ENCODE data around the gene OR4S1.
A peak's percentile ranks its signal among the peaks of the same experiment; 100 is the strongest.
"Not testable (repeated sequence)": the region's sequence is repeated elsewhere in the genome, so short reads cannot be mapped to it uniquely, and the experiment has no call there.

Gene OR4S1, protein sequence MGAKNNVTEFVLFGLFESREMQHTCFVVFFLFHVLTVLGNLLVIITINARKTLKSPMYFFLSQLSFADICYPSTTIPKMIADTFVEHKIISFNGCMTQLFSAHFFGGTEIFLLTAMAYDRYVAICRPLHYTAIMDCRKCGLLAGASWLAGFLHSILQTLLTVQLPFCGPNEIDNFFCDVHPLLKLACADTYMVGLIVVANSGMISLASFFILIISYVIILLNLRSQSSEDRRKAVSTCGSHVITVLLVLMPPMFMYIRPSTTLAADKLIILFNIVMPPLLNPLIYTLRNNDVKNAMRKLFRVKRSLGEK

DNA sequence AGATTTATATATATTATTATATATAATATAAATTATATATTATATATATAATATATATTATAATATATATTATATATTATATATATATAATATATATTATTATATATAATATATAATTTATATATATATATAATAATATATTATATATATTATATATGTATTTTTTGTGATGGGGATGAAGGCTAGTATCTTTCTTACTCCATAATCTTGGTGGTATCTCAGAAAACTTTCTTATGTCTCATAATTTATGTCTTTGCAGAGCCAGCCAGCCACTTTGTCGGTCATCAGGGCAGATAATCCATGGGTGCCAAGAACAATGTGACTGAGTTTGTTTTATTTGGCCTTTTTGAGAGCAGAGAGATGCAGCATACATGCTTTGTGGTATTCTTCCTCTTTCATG lies at the start of gene OR4S1:
OR4S1 (plus strand) TSS at position 301 of the 400 bp plus-strand sequence; CDS start at position 301, 0 bp downstream.
- DNase-seq, result no peak

DNA sequence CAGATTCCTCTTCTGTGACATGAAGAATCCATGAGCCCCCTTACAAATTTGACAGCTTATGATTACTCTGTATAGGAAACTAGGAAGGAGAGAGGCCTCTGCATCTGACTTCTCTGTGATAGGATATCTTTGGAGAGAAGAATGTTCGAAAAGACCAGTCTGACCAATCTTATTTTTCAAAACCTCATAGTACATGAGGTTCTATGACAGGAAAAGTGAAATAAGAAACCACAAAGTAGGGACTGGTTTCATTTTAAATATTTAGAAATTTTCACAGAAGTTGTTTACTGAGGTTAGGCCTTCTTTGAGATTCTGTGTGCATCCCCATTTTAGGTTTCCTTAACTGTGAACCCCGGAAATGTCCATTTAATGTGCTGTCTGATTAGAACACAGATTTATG lies 44.4 kb upstream of the OR4S1 start:
- DNase-seq, result no peak

DNA sequence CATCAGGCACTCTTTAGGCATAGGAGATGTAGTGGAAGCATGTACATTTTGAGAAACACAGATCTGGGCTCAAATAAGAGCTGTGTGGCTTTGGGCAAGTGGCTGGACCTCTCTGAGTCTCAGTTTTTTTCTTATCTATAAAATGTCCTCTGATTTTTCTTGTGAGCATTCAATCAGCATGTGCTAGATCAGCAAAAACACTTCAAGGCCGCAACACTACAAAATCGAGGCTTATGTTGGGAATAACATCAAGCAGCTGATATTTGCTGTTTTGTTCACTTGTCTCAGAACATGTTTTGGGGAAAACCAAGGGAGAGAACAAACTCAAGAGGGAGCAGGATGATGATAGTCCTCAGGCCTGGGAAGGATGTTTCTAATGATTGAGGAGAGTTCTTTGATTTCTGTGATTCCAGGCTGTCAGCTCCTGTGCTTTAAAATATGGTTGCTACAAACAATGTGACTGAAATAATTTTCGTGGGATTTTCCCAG lies 42.6 kb upstream of the OR4S1 start, which contains the start of gene OR4X1:
OR4X1 (plus strand) TSS at position 439 of the 489 bp plus-strand sequence; CDS start at position 439, 0 bp downstream.
- no peak for DNase-seq

GRCh38 chr11:48270621-48271020 lies 35.4 kb upstream of the OR4S1 start:
- DNase-seq, result no peak

DNA sequence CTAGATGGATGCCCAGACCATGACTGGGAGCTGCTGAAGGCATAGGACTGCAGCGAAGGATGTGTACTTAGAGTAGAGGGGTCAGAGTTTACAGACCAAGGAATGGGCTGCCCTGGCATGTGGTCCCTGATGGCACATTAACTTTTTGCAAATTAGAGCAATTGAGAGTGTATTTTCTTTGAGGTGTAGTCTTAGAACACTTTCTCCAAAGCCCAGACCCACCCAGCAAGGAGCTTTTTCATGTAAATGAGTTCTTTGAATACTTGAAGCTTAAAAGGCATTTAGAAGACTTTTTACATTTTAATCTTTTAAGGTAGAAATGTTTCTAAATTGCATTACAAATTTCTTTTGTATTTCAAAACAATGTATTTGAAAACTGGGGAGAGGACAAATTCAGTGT lies 33.4 kb upstream of the OR4S1 start:
- no peak for DNase-seq

DNA sequence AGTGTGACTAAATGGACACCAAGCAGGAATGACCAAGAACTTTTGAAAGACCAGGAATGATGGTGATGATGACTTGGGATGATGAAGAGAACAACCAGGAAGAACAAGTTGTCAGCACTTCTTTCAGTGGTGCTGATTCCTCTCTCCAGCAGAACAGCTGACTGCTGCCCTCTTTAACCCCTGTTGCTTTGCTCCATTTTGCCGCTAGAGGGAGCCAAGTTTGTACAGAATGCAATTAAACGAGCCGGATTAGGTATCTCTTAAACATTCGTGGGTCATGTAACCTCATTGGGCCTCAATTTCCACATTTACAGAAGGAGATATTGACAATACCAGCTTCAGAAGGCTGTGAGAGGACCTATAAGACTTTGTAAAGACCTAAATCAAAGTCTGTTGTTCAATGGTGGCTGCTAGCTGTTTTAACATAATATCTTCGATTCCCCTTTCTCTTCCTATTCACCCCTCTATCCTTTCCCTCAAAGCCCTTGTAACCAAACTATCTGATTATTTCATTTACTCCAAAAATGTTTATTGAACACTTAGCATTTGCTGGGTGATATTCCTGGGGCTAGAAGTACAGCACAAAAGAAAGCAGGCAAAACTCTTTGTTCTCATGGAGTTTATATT lies 1.9 kb downstream of the OR4S1 start:
- DNase-seq, result peak; percentile 37

GRCh38 chr11:48313590-48313989 lies 7.6 kb downstream of the OR4S1 start:
- not testable (repeated sequence) for DNase-seq

DNA sequence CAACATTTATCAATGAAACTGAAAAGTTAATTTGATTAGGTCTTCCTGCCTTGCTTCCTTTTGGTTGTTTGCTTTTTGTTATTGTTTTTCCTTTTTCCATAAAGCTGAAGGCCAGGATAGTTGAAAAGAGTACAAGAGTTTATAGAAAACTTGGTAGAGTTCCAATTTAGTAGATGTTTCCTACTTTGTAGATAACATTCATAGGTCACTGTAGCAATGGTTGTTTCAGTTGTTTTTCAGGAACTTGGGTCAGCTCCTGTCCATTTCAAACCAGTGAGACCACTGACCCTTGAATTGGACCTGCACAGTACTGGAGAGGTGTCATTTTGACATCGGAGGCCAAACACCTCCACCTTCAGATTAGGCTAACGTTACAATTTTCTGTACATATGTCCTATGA lies 13.8 kb downstream of the OR4S1 start:
- not testable (repeated sequence) for DNase-seq

DNA sequence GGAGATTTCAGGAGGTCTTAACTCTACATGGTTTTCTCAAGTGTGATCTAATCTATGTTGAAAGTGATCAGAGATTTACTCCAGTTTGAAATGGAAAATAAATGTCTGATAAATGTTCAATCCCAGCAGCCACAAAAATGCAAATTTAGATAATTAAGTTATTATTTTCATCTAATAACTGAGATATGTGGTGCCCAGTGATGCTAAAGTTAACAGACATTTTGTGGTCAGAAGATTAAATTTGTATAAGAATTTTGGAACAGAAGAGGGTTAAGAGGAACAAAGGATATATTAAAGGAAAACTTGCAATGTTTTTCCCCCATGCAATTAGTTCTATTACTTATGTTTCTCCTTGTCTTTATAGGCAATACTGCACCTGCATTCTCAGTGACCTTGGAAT lies 18.6 kb downstream of the OR4S1 start, which contains the start of gene OR4C3:
OR4C3 (plus strand) TSS at position 301 of the 400 bp plus-strand sequence. CDS start 102 bp downstream, outside the sequence.
- not testable (repeated sequence) for DNase-seq

DNA sequence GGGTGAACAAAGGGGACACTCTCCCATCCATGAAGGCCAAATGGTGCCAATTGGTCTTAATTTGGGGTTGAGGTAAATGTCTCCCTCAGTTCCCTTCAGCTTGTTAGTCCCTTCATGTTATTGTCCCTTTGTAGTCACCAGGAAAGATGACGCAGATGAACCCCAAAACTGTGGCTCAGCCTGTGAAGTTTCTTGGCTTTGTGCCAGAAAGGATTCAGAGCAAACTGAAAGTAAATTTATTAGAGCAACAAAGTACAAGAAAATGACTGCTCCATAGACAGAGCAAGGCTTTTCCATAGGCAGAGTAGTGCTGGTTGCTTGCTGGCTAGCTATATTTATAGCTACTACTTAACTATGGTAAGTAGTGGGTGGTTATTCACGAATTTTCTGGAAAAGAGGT lies 35.4 kb downstream of the OR4S1 start:
- DNase-seq, result no peak

DNA sequence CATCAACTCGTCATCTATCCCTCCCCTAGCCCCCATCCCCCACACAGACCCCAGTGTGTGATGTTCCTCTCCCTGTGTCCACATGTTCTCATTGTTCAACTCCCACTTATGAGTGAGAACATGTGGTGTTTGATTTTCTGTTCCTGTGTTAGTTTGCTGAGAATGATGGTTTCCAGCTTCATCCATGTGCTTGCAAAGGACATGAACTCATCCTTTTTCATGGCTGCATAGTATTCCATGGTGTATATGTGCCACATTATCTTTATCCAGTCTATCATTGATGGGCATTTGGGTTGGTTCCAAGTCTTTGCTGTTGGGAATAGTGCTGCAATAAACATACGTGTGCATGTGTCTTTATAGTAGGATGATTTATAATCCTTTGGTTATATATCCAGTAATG lies 36.5 kb downstream of the OR4S1 start:
- DNase-seq, result not testable (repeated sequence)

GRCh38 chr11:48346286-48346685 lies 40.3 kb downstream of the OR4S1 start:
- not testable (repeated sequence) for DNase-seq

DNA sequence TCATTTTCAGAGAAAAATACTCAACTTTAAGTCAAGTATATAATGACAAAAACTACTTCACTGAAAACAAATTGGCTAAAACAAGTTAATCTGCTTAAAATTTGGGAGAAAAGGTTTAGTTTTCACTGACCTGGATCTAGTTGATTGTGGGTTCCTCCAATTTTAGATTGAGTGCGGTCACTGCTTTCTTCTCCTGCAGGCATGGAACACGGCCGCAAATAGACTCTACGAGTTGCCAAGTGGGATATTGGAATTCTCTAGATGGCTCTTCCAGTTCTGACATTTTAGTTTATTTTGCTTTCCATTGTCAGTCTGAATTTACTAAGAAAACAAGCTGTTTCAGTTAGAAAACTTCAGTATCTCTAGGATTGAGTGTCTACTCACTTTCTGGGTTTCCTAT lies 48.0 kb downstream of the OR4S1 start:
- no peak for DNase-seq

GRCh38 chr11:48354677-48355076 lies 48.7 kb downstream of the OR4S1 start:
- DNase-seq, result no peak

All from NCI-H1436 (cell line).